Stimulated activated CD8-positive, alpha-beta memory T cell treated with anti-CD3 and anti-CD28 coated beads, Interleukin-15, amount 100 ng/mL, for 1 hour (primary cell): ENCODE measurements around the gene HACD2.

Experiments
- DNase-seq: peaks from one replicate; pipeline ENCODE4 v3.0.0-alpha.2; 2020; ENCODE audit warnings: low read depth

Gene HACD2

GRCh38 chr3:123571264-123571972, 13.4 kb downstream of the HACD2 start:
- DNase-seq: no peak

DNA sequence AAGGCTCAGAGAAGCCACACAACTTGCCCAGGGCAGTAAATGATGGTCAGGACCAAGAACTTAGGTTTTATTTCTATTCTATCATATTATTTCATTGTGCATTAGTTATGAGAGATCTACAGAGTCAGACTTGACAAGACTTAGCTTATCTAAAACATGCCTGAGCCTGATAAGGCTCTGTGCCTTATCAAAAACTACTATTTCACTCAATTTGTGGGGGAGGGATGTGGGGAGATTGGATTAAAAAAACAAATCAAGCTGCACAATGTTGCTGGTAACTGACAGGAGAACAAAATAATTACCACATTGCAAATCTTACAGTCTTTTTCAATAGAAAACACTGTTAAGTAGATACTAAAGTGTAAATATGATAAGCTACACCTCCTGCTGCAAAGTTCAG, 16.0 kb downstream of the HACD2 start:
- DNase-seq: no peak

- no peak for DNase-seq
Observed at GRCh38 chr3:123568034-123568433, 16.8 kb downstream of the HACD2 start.

GRCh38 chr3:123564056-123564455, 20.8 kb downstream of the HACD2 start:
- no peak for DNase-seq

DNA sequence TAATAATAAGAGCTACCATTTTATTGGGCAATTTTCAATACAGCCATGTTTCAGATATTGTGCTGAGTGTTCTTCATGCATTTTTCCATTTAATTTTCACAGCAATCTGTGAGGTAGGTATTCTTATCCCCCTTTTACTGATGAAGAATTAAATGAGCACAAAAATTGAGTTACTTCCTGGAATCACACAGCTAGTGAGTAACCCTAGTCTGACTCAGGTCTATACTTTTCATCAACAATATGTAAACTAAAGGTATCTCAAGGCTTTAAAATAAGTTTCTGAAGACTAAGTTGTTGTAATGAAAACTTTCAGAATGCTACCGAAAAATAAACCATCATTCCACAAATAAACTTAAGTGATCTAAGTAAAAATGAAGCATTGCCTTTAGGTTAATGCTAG, 22.3 kb downstream of the HACD2 start:
- no peak for DNase-seq

- DNase-seq: no peak
Observed at GRCh38 chr3:123561188-123561587, 23.7 kb downstream of the HACD2 start.

DNA sequence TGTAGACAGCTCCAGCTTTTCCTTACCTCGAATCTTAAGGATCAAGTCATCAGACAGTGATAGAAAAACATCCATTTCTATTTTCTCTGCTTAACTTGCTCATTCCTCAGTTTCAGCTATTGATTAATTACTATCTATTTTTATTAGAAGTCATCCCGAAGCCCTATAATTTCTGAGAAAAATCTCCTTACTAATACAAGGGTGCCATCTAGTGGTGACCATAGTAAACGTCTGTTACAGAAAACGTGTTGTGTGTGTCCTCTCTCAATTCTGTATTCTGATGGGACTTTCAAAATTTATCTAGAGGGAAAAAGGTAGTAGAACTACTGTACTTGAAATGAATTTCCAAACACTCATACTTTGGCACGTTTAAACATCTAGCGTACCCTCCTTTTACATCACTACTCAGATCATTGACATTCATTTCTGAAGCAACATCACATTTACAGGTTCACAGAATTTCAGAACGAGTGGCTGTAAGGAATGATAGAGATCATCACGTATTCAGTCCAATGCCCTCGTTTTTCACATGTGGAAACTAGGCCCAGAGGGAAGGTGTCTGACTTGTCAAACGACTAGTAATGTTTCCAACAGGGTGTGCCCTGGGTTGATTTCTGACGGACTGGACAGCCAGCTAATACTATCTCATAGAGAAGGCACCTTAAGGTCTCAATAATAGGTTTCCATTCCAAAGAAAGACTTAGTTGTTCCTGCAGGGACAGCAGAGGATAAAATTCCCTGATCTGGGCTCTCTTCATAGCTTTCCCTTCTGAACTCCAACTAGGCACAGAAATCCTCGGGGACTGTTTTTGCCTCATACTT, 25.6 kb downstream of the HACD2 start:
- DNase-seq: no peak

GRCh38 chr3:123553536-123553935, 31.3 kb downstream of the HACD2 start:
- no peak for DNase-seq

- no peak for DNase-seq
Observed at GRCh38 chr3:123552768-123553167, 32.1 kb downstream of the HACD2 start.

DNA sequence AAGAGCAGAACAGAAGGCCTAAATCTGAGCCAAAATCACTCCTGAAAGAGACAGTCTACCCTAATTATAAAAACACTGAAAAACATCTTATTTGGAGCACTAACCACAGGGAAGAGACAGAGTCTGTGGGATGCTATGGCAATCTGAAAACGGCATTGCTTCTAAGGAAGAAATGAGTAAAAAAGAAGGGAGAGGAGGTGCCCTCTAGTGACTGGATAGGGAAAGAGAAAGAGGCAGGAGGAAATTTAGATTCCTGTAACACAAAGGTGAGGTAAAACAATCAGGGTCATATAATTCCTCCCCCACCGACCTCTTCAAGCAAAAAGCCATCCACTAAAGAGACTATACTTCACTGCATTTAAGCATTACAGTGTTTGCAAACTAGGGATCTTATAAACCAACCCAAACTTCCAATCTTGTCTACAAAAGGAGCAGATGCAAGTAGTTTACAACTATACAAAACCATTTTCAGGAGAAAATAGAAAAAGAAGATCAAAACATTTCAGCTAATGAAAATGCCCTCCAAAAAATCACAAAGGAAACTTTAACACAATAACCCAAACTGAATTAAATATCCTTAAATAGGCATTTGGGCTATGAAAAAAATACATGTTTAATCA, 32.6 kb downstream of the HACD2 start:
- no peak for DNase-seq

DNA sequence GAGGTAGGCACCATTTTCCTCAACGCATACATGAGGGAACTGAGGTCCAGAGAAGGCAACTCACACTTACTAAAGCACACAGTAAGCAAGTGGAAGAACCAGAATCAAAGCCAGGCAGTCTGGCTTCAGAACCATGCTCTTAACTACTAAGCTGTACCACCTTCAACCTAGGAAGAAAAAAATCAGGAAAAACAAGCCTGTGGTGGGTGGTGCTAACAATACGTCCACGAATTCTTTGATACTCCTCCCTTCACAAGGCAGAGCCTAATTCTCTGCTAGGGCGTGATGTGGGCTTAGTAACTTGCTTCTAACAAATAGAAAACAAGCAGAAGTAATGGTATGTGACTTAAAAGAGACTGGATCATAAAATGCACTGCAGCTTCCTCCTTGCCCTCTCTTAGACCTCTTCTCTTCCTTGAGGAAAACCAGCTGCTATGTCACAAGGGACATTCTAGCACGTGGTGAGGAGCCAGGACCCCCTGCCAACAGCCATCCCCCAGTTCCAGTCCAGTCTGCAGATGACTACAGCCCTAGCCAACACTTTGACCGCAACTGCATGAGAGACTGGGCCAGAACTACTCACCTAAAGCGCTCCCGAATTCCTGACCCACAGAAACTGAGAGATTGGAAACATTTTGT, 36.9 kb downstream of the HACD2 start:
- no peak for DNase-seq

GRCh38 chr3:123546133-123546755, 38.6 kb downstream of the HACD2 start:
- DNase-seq: no peak

- no peak for DNase-seq
Observed at GRCh38 chr3:123543950-123544349, 40.9 kb downstream of the HACD2 start.

- no peak for DNase-seq
Observed at GRCh38 chr3:123540285-123540684, 44.6 kb downstream of the HACD2 start.

GRCh38 chr3:123536153-123536895, 48.5 kb downstream of the HACD2 start:
- DNase-seq: no peak

DNA sequence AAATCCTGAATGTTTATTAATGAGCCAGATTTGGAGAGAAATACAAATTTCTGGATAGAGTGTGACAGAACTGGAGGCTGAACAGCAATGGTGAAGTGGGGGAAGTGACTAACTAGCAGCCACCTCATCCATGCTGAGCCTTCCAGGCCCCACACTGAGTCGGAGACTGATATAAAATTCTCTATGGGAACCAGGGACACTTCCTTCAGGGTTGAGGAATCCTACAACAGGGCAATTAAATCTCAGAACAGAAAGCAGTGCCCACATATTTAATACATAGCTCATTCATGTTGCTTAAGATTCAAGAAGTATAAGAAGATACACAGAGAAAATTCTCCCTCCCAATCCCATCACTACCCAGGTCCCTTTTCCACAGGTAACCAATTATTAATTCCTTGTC, 49.3 kb downstream of the HACD2 start:
- no peak for DNase-seq

DNA sequence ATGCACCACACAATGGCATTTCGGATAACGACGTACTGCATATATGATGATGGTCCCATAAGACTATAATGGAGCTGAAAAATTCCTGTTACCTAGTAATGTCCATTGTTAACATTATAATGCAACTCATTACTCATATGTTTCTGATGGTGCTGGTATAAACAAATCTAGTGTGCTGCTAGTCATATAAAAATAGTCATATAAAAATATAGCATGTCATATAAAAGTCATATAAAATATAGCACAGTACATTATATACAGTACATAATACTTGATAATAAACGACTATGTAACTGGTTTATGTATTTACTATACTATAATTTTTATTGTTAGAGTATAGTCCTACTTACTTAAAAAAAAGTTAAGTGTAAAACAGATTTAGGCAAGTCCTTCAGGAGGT, 50.6 kb downstream of the HACD2 start:
- no peak for DNase-seq

GRCh38 chr3:123533554-123534159, 51.2 kb downstream of the HACD2 start:
- DNase-seq: no peak

DNA sequence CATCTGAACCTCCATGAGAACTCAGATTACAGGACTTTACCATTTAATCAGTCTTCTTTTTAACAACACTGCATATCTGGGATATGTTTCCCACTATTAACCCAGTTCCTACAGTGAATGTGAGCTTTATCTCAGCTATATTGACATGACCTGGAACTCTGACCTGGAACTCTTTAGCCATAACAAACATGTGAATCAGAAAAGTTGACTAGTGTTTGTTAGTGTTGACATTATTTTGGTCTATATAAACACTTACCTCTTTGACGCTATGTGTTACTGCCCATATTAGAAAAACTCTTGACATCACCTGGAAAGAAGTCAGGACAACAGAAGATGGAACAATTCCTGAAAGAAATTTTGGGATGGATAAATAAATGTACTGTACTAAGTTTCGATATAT, 56.7 kb downstream of the HACD2 start:
- DNase-seq: no peak

DNA sequence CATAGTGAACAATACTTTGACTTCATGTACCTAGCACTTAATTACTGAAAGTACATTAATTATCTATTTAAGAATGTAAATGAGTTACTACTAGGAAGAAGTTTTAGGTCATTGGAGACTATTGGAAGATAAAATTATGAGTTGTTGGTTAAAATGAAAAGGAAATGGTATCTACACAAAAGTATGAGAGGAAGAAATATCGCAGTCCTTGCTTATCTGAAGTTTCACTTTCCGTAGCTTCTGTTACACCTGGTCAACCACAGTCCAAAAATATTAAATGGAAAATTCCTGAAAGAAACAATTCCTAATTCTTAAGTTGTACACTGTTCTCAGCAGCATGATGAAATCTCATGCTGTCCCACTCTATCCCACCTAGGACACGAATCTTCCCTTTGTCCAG, 57.8 kb downstream of the HACD2 start:
- DNase-seq: no peak

DNA sequence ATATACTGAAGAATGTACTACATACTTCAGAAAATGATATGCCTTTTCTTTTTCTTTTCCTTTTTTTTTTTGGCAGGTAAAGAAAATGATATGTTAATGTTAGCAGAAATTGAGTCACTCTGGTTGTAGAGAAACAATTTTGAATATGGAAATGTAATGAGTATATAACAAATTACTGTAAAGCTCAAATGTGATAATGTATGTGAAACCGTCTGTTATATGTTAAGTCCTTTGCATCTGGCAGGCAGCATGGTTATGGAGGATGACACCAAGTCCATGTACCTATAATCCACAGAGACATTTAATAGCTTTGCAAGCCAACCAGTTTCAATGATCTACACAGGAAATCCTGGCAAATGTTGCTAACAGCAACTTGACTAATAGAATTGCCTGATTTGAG, 58.4 kb downstream of the HACD2 start:
- DNase-seq: no peak
